ENCODE data around the gene TBX15. TPM values are rescaled to one million over a fixed set of nuclear protein-coding genes. Genes with fewer than 3 reads are reported as not detected.

TBX15 gene
- total and polyA plus RNA-seq, 2 donors, result 0.19 to 0.48 TPM

GRCh38 chr1:118899340-118899739 lies 88.8 kb downstream of the TBX15 start:
- H3K27ac ChIP-seq (ENCODE audit: low read depth in 1 of 2, low read length in 1 of 2), result no peak overlapping the region
- 84% methylated on average over 3 of the region's 3 CpGs for WGBS
- H3K4me1 ChIP-seq (ENCODE audit: control insufficient read depth in 2 of 2, insufficient read depth in 2 of 2, low read length in 2 of 2), result no peaks in the 10 kb centered on the region
- H3K4me3 ChIP-seq (ENCODE audit: low read length in 2 of 2), result no peak overlapping the region
- H3K27me3 ChIP-seq (ENCODE audit: control insufficient read depth in 2 of 2, insufficient read depth in 1 of 2, low read length in 1 of 2), result no peaks in the 10 kb centered on the region
- no peaks in the 10 kb centered on the region for H3K9me3 ChIP-seq (ENCODE audit: control insufficient read depth in 2 of 2, insufficient read depth in 1 of 2, low read length in 1 of 2)
- no peaks in the 10 kb centered on the region for H3K36me3 ChIP-seq (ENCODE audit: control insufficient read depth in 2 of 2, insufficient read depth in 2 of 2, low read length in 1 of 2)
- no peak for DNase-seq (ENCODE audit: low read depth in 6 of 9, low spot score in 9 of 9)

- Histone ChIP-seq H3K36me3 (ENCODE audit: control insufficient read depth in 2 of 2, insufficient read depth in 2 of 2, low read length in 1 of 2) (no peaks in the 10 kb centered on the region), H3K9me3 (ENCODE audit: control insufficient read depth in 2 of 2, insufficient read depth in 1 of 2, low read length in 1 of 2) (no peaks in the 10 kb centered on the region), H3K4me1 (ENCODE audit: control insufficient read depth in 2 of 2, insufficient read depth in 2 of 2, low read length in 2 of 2) (no peaks in the 10 kb centered on the region), H3K27ac (ENCODE audit: low read depth in 1 of 2, low read length in 1 of 2) (no peak overlapping the region), H3K4me3 (ENCODE audit: low read length in 2 of 2) (no peak overlapping the region), H3K27me3 (ENCODE audit: control insufficient read depth in 2 of 2, insufficient read depth in 1 of 2, low read length in 1 of 2) (no peaks in the 10 kb centered on the region)
- DNase-seq (ENCODE audit: low read depth in 6 of 9, low spot score in 9 of 9), result no peak
- WGBS, result 96% methylated on average over 3 of the region's 3 CpGs
Measured at GRCh38 chr1:118898712-118899111, 89.4 kb downstream of the TBX15 start.

GRCh38 chr1:118896416-118896815 lies 91.7 kb downstream of the TBX15 start:
- no peaks in the 10 kb centered on the region for H3K4me1 ChIP-seq (ENCODE audit: control insufficient read depth in 2 of 2, insufficient read depth in 2 of 2, low read length in 2 of 2)
- no peak for DNase-seq (ENCODE audit: low read depth in 6 of 9, low spot score in 9 of 9)

DNA sequence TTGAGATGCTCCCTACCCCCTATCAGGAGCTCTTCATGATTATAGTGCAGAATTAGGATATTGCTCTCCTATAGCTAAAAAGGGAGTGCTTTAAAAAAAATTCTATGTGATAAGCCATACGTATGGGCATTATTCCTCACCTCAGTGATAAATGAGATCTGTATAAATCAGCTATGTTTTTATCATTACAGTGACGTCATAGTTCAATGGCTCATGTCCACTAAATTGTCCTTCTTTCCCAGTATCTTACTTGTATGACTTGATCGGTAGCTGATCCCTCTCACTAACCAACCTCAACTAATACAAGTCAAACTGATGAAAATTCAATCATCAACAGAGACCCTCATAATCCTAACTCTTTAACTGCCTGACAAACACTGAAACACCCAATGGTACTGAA lies 93.3 kb downstream of the TBX15 start:
- 97% methylated on average over 3 of the region's 3 CpGs for WGBS
- H3K36me3 ChIP-seq (ENCODE audit: control insufficient read depth in 2 of 2, insufficient read depth in 2 of 2, low read length in 1 of 2), result no peaks in the 10 kb centered on the region
- DNase-seq (ENCODE audit: low read depth in 6 of 9, low spot score in 9 of 9), result no peak
- H3K27me3 ChIP-seq (ENCODE audit: control insufficient read depth in 2 of 2, insufficient read depth in 1 of 2, low read length in 1 of 2), result no peaks in the 10 kb centered on the region
- H3K4me3 ChIP-seq (ENCODE audit: low read length in 2 of 2), result no peak overlapping the region
- H3K27ac ChIP-seq (ENCODE audit: low read depth in 1 of 2, low read length in 1 of 2), result no peak overlapping the region
- H3K4me1 ChIP-seq (ENCODE audit: control insufficient read depth in 2 of 2, insufficient read depth in 2 of 2, low read length in 2 of 2), result no peaks in the 10 kb centered on the region
- H3K9me3 ChIP-seq (ENCODE audit: control insufficient read depth in 2 of 2, insufficient read depth in 1 of 2, low read length in 1 of 2), result no peaks in the 10 kb centered on the region

More at GRCh38 chr1:118896416-118896815, 91.7 kb downstream of the TBX15 start:
- Histone ChIP-seq H3K27me3 (ENCODE audit: control insufficient read depth in 2 of 2, insufficient read depth in 1 of 2, low read length in 1 of 2) (no peaks in the 10 kb centered on the region), H3K36me3 (ENCODE audit: control insufficient read depth in 2 of 2, insufficient read depth in 2 of 2, low read length in 1 of 2) (no peaks in the 10 kb centered on the region), H3K27ac (ENCODE audit: low read depth in 1 of 2, low read length in 1 of 2) (no peak overlapping the region), H3K9me3 (ENCODE audit: control insufficient read depth in 2 of 2, insufficient read depth in 1 of 2, low read length in 1 of 2) (no peaks in the 10 kb centered on the region), H3K4me3 (ENCODE audit: low read length in 2 of 2) (no peak overlapping the region)

DNA sequence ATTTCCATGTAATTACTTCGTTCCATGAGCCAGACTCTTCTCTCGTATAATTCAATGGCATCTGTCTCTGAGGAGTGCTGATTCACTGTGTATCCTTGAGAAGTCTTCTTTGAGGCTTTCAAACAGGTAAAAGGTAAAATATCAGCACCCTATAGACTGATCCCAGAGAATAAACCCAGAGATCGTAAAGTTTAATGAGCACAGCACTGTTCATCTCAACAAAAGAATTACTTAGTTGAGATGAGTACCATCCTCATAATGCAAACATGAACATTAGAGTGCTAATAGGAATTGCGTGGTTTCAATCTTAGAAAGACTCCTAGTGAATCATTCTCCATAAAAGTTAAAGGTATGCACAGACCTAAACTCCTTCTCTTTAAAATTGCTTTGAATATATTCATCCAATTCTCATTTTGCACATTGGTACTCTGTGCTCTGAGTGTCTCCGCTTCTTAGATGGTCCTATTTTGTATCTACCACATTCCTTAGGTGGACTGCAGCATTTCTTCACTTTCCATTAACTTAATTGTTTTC lies 97.2 kb downstream of the TBX15 start:
- WGBS, result 91% methylated on average over 5 of the region's 5 CpGs

DNA sequence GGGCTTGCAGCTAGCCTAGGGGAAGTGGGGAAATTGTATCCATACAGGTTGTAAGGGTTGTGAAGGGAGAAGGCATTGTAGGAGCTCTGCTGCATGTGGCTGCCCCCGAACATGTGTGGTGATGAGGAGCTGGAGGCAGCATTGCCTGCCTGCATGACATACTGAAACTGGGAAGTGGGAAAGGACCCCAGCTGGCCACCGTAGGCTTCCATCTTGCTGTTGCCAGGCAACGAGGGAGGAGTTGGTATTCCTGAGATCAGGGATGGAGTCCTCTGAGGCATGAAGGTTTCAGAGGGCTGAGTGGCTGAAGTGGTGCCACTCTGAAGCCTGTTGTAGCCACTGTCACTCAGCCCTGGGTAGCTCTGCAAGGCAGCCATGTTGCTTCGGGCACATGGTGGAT lies 103.2 kb downstream of the TBX15 start:
- Histone ChIP-seq H3K4me3 (ENCODE audit: low read length in 2 of 2) (no peak overlapping the region), H3K27ac (ENCODE audit: low read depth in 1 of 2, low read length in 1 of 2) (no peak overlapping the region), H3K4me1 (ENCODE audit: control insufficient read depth in 2 of 2, insufficient read depth in 2 of 2, low read length in 2 of 2) (no peaks in the 10 kb centered on the region), H3K36me3 (ENCODE audit: control insufficient read depth in 2 of 2, insufficient read depth in 2 of 2, low read length in 1 of 2) (no peaks in the 10 kb centered on the region), H3K9me3 (ENCODE audit: control insufficient read depth in 2 of 2, insufficient read depth in 1 of 2, low read length in 1 of 2) (no peaks in the 10 kb centered on the region), H3K27me3 (ENCODE audit: control insufficient read depth in 2 of 2, insufficient read depth in 1 of 2, low read length in 1 of 2) (no peaks in the 10 kb centered on the region)
- no peak for DNase-seq (ENCODE audit: low read depth in 6 of 9, low spot score in 9 of 9)
- 94% methylated on average over 4 of the region's 4 CpGs for WGBS

More for the DNA sequence above, 97.2 kb downstream of the TBX15 start:
- Histone ChIP-seq H3K27ac (ENCODE audit: low read depth in 1 of 2, low read length in 1 of 2) (no peak overlapping the region), H3K4me3 (ENCODE audit: low read length in 2 of 2) (no peak overlapping the region), H3K27me3 (ENCODE audit: control insufficient read depth in 2 of 2, insufficient read depth in 1 of 2, low read length in 1 of 2) (no peaks in the 10 kb centered on the region), H3K9me3 (ENCODE audit: control insufficient read depth in 2 of 2, insufficient read depth in 1 of 2, low read length in 1 of 2) (no peaks in the 10 kb centered on the region), H3K36me3 (ENCODE audit: control insufficient read depth in 2 of 2, insufficient read depth in 2 of 2, low read length in 1 of 2) (no peaks in the 10 kb centered on the region), H3K4me1 (ENCODE audit: control insufficient read depth in 2 of 2, insufficient read depth in 2 of 2, low read length in 2 of 2) (no peaks in the 10 kb centered on the region)
- no peak for DNase-seq (ENCODE audit: low read depth in 6 of 9, low spot score in 9 of 9)

- Histone ChIP-seq H3K4me3 (ENCODE audit: low read length in 2 of 2) (no peak overlapping the region), H3K4me1 (ENCODE audit: control insufficient read depth in 2 of 2, insufficient read depth in 2 of 2, low read length in 2 of 2) (no peaks in the 10 kb centered on the region), H3K9me3 (ENCODE audit: control insufficient read depth in 2 of 2, insufficient read depth in 1 of 2, low read length in 1 of 2) (no peaks in the 10 kb centered on the region), H3K36me3 (ENCODE audit: control insufficient read depth in 2 of 2, insufficient read depth in 2 of 2, low read length in 1 of 2) (no peaks in the 10 kb centered on the region), H3K27me3 (ENCODE audit: control insufficient read depth in 2 of 2, insufficient read depth in 1 of 2, low read length in 1 of 2) (no peaks in the 10 kb centered on the region), H3K27ac (ENCODE audit: low read depth in 1 of 2, low read length in 1 of 2) (no peak overlapping the region)
- 85% methylated on average over 2 of the region's 2 CpGs for WGBS
- no peak for DNase-seq (ENCODE audit: low read depth in 6 of 9, low spot score in 9 of 9)
Measured at GRCh38 chr1:118881751-118882150, 106.4 kb downstream of the TBX15 start.

GRCh38 chr1:118878661-118879060 lies 109.5 kb downstream of the TBX15 start:
- WGBS, result 81% methylated on average over 4 of the region's 4 CpGs
- Histone ChIP-seq H3K36me3 (ENCODE audit: control insufficient read depth in 2 of 2, insufficient read depth in 2 of 2, low read length in 1 of 2) (no peaks in the 10 kb centered on the region), H3K9me3 (ENCODE audit: control insufficient read depth in 2 of 2, insufficient read depth in 1 of 2, low read length in 1 of 2) (no peaks in the 10 kb centered on the region), H3K27ac (ENCODE audit: low read depth in 1 of 2, low read length in 1 of 2) (no peak overlapping the region), H3K27me3 (ENCODE audit: control insufficient read depth in 2 of 2, insufficient read depth in 1 of 2, low read length in 1 of 2) (no peaks in the 10 kb centered on the region), H3K4me3 (ENCODE audit: low read length in 2 of 2) (no peak overlapping the region), H3K4me1 (ENCODE audit: control insufficient read depth in 2 of 2, insufficient read depth in 2 of 2, low read length in 2 of 2) (no peaks in the 10 kb centered on the region)
- no peak for DNase-seq (ENCODE audit: low read depth in 6 of 9, low spot score in 9 of 9)

DNA sequence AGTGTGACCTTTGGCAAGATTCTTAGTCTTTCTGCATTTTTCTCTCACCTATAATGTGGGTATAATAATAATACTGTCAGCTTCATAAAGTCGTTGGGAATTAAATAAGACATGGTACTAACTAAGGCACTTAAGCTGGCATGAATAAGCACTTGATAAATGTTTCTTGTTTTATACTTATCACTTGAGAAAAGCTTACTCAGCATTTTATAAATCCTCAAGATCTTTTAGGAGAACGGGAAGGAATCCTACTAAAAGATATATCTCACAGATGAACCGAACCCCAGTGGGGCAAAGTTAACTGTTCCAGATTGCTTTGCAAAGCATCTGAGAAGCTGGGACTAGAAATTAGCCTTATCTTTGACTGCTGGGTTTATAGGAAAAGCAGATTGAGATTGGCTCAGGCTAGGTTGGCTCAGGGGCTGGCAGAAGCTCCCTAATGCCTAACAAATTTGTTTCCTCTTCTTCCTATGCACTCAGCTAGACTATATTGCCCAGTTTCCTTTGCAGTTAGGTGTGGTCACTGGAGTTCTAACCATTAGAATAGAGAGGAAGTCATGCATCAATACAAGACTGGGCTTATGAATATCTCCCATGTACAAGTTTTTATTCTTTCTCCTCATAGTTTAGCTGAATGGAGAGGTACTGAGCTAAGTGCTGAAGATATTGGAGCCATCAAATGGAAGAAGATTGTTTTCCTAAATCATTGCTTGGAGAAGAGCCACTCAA lies 110.3 kb downstream of the TBX15 start:
- H3K36me3 ChIP-seq (ENCODE audit: control insufficient read depth in 2 of 2, insufficient read depth in 2 of 2, low read length in 1 of 2), result no peaks in the 10 kb centered on the region
- no peaks in the 10 kb centered on the region for H3K9me3 ChIP-seq (ENCODE audit: control insufficient read depth in 2 of 2, insufficient read depth in 1 of 2, low read length in 1 of 2)
- no peaks in the 10 kb centered on the region for H3K4me1 ChIP-seq (ENCODE audit: control insufficient read depth in 2 of 2, insufficient read depth in 2 of 2, low read length in 2 of 2)
- WGBS, result 87% methylated on average over 3 of the region's 3 CpGs
- H3K27ac ChIP-seq (ENCODE audit: low read depth in 1 of 2, low read length in 1 of 2), result no peak overlapping the region
- no peaks in the 10 kb centered on the region for H3K27me3 ChIP-seq (ENCODE audit: control insufficient read depth in 2 of 2, insufficient read depth in 1 of 2, low read length in 1 of 2)
- H3K4me3 ChIP-seq (ENCODE audit: low read length in 2 of 2), result no peak overlapping the region
- no peak for DNase-seq (ENCODE audit: low read depth in 6 of 9, low spot score in 9 of 9)

Measured in thymus (tissue), 11 donors.